HEK293T (cell line): Measurements from ENCODE around the gene ALOX5AP.

Experiments used
- CTCF ChIA-PET: fragments of 350-600 bp; formaldehyde crosslinking; extraction: SDS; loops from one replicate; lab custom pipeline; 2021; ENCODE audit warnings: antibody characterized with exemption, inconsistent platforms; lab: Yijun Ruan, JAX
- POLR2A ChIA-PET: fragments of 350-600 bp; formaldehyde crosslinking; extraction: SDS; loops from one replicate; lab custom pipeline; 2020; ENCODE audit warnings: antibody characterized with exemption, inconsistent platforms; lab: Yijun Ruan, JAX
- DNase-seq: peaks from one replicate; pipeline ENCODE4 v3.0.0; 2012; ENCODE audit warnings: mixed read lengths; ENCODE audit errors: extremely low spot score
- ARNT ChIP-seq: fragments of 450-650 bp; IDR thresholded peaks from 2 replicates; pipeline ENCODE4 v1.6.1; 2017; ENCODE audit warnings: mild to moderate bottlenecking
- BHLHE40 ChIP-seq: fragments of 450-650 bp; IDR thresholded peaks from 2 replicates; pipeline ENCODE4 v1.6.1; 2016; ENCODE audit warnings: mild to moderate bottlenecking, moderate library complexity, borderline replicate concordance
- CTBP1 ChIP-seq: fragments of 450-650 bp; IDR thresholded peaks from 2 replicates; pipeline ENCODE4 v1.6.1; 2016; ENCODE audit warnings: borderline replicate concordance
- ELF4 ChIP-seq: fragments of 450-650 bp; IDR thresholded peaks from 2 replicates; pipeline ENCODE4 v1.6.1; 2017; ENCODE audit warnings: antibody characterized with exemption
- FOXA1 ChIP-seq: fragments of 450-650 bp; IDR thresholded peaks from 2 replicates; pipeline ENCODE4 v1.6.1; 2016; ENCODE audit warnings: mild to moderate bottlenecking
- FOXK2 ChIP-seq: fragments of 450-650 bp; IDR thresholded peaks from 2 replicates; pipeline ENCODE4 v1.6.1; 2016; ENCODE audit warnings: mild to moderate bottlenecking
- FOXM1 ChIP-seq: fragments of 450-650 bp; IDR thresholded peaks from 2 replicates; pipeline ENCODE4 v1.6.1; 2017; ENCODE audit warnings: mild to moderate bottlenecking, borderline replicate concordance
- HDGF ChIP-seq: fragments of 450-650 bp; IDR thresholded peaks from 2 replicates; pipeline ENCODE4 v1.6.1; 2017; ENCODE audit warnings: antibody characterized with exemption, borderline replicate concordance
- L3MBTL2 ChIP-seq: fragments of 450-650 bp; conservative IDR thresholded peaks from 2 replicates; pipeline ENCODE4 v1.6.1; 2016; ENCODE audit warnings: mild to moderate bottlenecking
- LEF1 ChIP-seq: fragments of 450-650 bp; IDR thresholded peaks from 2 replicates; pipeline ENCODE4 v1.6.1; 2017; ENCODE audit warnings: mild to moderate bottlenecking, borderline replicate concordance
- NFRKB ChIP-seq: fragments of 450-650 bp; IDR thresholded peaks from 2 replicates; pipeline ENCODE4 v1.6.1; 2016; ENCODE audit warnings: mild to moderate bottlenecking, moderate library complexity
- PKNOX1 ChIP-seq: fragments of 450-650 bp; IDR thresholded peaks from 2 replicates; pipeline ENCODE4 v1.6.1; 2016
- SP1 ChIP-seq: fragments of 450-650 bp; IDR thresholded peaks from 2 replicates; pipeline ENCODE4 v1.6.1; 2017
- SUZ12 ChIP-seq: fragments of 450-650 bp; IDR thresholded peaks from 2 replicates; pipeline ENCODE4 v1.6.1; 2016; ENCODE audit warnings: mild to moderate bottlenecking
- TARDBP ChIP-seq: fragments of 450-650 bp; IDR thresholded peaks from 2 replicates; pipeline ENCODE4 v1.6.1; 2016
- ZNF384 ChIP-seq: fragments of 450-650 bp; IDR thresholded peaks from 2 replicates; pipeline ENCODE4 v1.6.1; 2016

Gene ALOX5AP

GRCh38 chr13:30805132-30805537 lies 69.8 kb downstream of the ALOX5AP start:
- POLR2A ChIA-PET = no interaction called here

GRCh38 chr13:30805603-30806011 lies 70.3 kb downstream of the ALOX5AP start:
- DNase-seq = no peak
- no peak for TF ChIP-seq SUZ12
- TF ChIP-seq CTBP1 = no peak
- TF ChIP-seq FOXA1 = no peak
- no peak for TF ChIP-seq BHLHE40
- TF ChIP-seq FOXM1 = no peak
- no peak for TF ChIP-seq NFRKB
- no peak for TF ChIP-seq TARDBP
- no peak for TF ChIP-seq SP1
- TF ChIP-seq L3MBTL2 = no peak
- no peak for TF ChIP-seq ARNT
- TF ChIP-seq ELF4 = no peak
- no peak for TF ChIP-seq HDGF
- TF ChIP-seq FOXK2 = no peak
- TF ChIP-seq ZNF384 = no peak
- TF ChIP-seq LEF1 = no peak
- no peak for TF ChIP-seq PKNOX1
- POLR2A ChIA-PET = no interaction called here
- CTCF ChIA-PET = no interaction called here

More at GRCh38 chr13:30805132-30805537, 69.8 kb downstream of the ALOX5AP start:
- TF ChIP-seq FOXM1 (no peak), SUZ12 (no peak), NFRKB (no peak), PKNOX1 (no peak), TARDBP (no peak), HDGF (no peak), ARNT (no peak), ZNF384 (no peak), SP1 (no peak), ELF4 (no peak), CTBP1 (no peak), FOXK2 (no peak), FOXA1 (no peak), BHLHE40 (no peak), LEF1 (no peak), L3MBTL2 (no peak)
- DNase-seq = no peak
- CTCF ChIA-PET = interaction anchor here (1.1 kb wide), 1 partner anchor 9 kb away, joined by 3 read pairs; no protein-coding TSS in a partner anchor

DNA sequence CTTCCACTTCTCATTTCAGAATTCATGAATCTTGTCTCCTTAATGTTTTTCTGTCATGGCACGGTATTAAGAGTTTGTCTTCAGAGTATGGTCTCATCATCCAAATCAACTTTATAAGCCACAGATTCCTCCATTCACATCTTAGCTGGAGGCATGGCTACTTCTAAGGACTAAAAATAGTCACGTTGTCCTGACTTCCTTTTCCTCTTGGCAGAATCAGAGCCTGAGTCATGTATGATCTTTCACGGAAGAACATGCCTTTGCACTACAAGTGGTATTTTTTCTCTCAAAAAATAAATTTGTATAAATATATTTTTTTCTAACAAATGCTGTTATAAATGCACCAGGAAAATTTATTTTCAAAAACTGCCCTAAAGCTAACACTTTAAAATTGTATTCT lies 71.4 kb downstream of the ALOX5AP start:
- no peak for DNase-seq
- TF ChIP-seq CTBP1 = no peak
- no peak for TF ChIP-seq LEF1
- no peak for TF ChIP-seq HDGF
- TF ChIP-seq BHLHE40 = no peak
- no peak for TF ChIP-seq FOXM1
- TF ChIP-seq ZNF384 = no peak
- TF ChIP-seq ARNT = no peak
- TF ChIP-seq TARDBP = no peak
- TF ChIP-seq FOXA1 = no peak
- no peak for TF ChIP-seq SP1
- TF ChIP-seq NFRKB = no peak
- no peak for TF ChIP-seq ELF4
- ChIA-PET CTCF (interaction anchor here (1.7 kb wide), 1 partner anchor 238 kb away, joined by 4 read pairs; no protein-coding TSS in a partner anchor), POLR2A (no interaction called here)

DNA sequence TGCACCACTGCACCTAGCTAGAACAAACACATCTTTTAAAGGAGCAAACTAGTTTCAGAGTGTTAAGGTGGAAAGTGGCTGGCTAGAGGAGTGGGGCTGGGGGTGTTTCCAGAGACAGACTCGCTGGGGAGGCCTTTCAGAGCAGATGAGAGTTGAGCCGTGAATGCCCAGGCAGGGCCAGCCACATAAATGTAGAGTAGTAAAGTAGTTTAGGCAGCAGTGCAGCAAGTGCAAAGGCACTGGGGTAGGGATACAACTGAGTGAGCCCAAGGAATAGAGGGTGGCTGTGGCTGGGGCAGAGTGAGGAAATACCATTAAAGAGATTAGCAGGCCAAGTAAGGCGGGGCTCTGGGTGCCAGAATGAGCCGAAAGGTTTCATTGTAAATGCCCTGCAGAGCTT lies 72.0 kb downstream of the ALOX5AP start:
- no peak for DNase-seq
- POLR2A ChIA-PET = no interaction called here
- CTCF ChIA-PET = interaction anchor here (0.7 to 1.7 kb wide), 3 partner anchors 11 to 237 kb away, joined by 4 to 6 read pairs (median 4); no protein-coding TSS in a partner anchor

GRCh38 chr13:30808600-30808999 lies 73.3 kb downstream of the ALOX5AP start:
- POLR2A ChIA-PET = no interaction called here
- no peak for DNase-seq
- CTCF ChIA-PET = interaction anchor here (1.5 kb wide), 1 partner anchor 57 kb away, joined by 6 read pairs; no protein-coding TSS in a partner anchor
- TF ChIP-seq ELF4 = no peak
- TF ChIP-seq ZNF384 = no peak
- no peak for TF ChIP-seq HDGF
- no peak for TF ChIP-seq FOXM1
- TF ChIP-seq PKNOX1 = no peak
- TF ChIP-seq CTBP1 = no peak
- TF ChIP-seq SP1 = no peak
- TF ChIP-seq TARDBP = no peak
- no peak for TF ChIP-seq L3MBTL2
- TF ChIP-seq FOXK2 = no peak
- TF ChIP-seq NFRKB = no peak

More for the DNA sequence above, 72.0 kb downstream of the ALOX5AP start:
- no peak for TF ChIP-seq TARDBP
- no peak for TF ChIP-seq ZNF384
- TF ChIP-seq CTBP1 = no peak
- no peak for TF ChIP-seq FOXA1
- TF ChIP-seq LEF1 = no peak
- no peak for TF ChIP-seq ELF4
- no peak for TF ChIP-seq ARNT
- TF ChIP-seq NFRKB = no peak
- no peak for TF ChIP-seq BHLHE40
- no peak for TF ChIP-seq FOXM1
- TF ChIP-seq L3MBTL2 = no peak
- TF ChIP-seq FOXK2 = no peak
- no peak for TF ChIP-seq PKNOX1
- no peak for TF ChIP-seq SP1
- no peak for TF ChIP-seq HDGF
- no peak for TF ChIP-seq SUZ12
